ENCODE data around the gene MYO1E. TPM values are rescaled to one million over a fixed set of nuclear protein-coding genes. Genes with fewer than 3 reads are reported as not detected.

The MYO1E gene
- total RNA-seq, 1 experiment from 2014 or later = 68.8 TPM

DNA sequence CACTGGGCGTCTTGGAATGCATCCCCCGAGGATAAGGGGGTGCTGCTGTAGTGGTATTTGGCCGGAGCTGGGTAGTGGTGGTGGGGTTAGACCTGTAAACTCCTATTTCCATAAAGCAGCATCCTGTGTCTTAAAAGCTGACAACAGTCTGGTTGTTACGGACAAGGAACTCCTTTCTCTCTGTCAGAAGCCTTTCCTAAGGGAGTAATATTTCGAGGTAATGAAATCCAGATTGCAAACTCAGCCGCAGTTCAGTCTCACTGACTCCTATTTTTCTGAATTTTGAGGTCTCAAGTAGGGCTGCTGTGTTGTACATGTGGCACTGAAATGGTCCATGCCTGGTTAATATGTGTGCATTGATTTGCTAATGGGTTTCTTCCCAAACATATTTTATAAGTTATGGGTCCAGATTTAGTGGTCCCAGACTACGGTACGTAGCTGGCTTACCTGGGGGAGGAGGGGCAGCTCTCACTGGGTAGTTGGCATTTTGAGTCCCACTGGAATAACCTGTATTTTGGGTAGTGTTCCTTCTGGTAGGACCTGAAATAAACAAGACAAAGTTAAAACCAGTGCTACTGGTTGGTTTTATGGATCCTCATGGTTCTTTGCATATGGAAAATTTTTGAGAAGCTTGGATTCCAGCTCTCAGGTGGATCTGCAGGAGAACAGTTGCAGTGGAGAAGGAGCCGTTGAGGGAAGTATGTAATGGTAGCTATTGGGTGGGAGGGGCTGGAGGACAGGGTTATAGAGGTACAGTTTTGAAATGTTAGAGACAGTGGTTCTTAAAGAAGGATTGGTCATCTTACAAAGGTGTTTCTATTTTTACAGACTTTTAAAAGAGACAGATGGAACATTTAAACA lies 214.6 kb downstream of the MYO1E start:
- Histone ChIP-seq H3K4me1 (ENCODE audit: insufficient read depth, low read length) (no peaks in the 10 kb centered on the region), H3K9ac (ENCODE audit: low read length) (no peak overlapping the region), H4K20me1 (ENCODE audit: low read length) (no peaks in the 10 kb centered on the region), H3K36me3 (ENCODE audit: low read depth, low read length) (peaks cover 29% of the 10 kb centered on the region), H3K9me3 (ENCODE audit: low read length) (no peaks in the 10 kb centered on the region), H3K27ac (ENCODE audit: low read length) (no peak overlapping the region), H3K9me2 (replicated peaks; ENCODE audit: low read length) (no peaks in the 10 kb centered on the region), H3K27me3 (ENCODE audit: low read length) (no peaks in the 10 kb centered on the region), H3F3A (ENCODE audit: low read length, unreplicated experiment) (no peaks in the 10 kb centered on the region), H3K79me2 (ENCODE audit: low read length) (no peaks in the 10 kb centered on the region), H2AFZ (ENCODE audit: low read length) (no peak overlapping the region), H3K4me2 (ENCODE audit: low read length) (no peak overlapping the region), H3K4me3 (ENCODE audit: low read length) (no peak overlapping the region)
- no peak for TF ChIP-seq EZH2 (IDR thresholded peaks at IDR 0.05; ENCODE audit: low read length, unreplicated experiment)
- no peak for TF ChIP-seq EZH2phosphoT487 (IDR thresholded peaks at IDR 0.05; ENCODE audit: borderline replicate concordance, low read length)
- no peak for TF ChIP-seq CTCF (conservative IDR thresholded peaks at IDR 0.05; ENCODE audit: low read depth, low read length)
- intact Hi-C loops (cut with micrococcal nuclease) = no loop called here
- CTCF ChIA-PET = no interaction called here
- POLR2A ChIA-PET (ENCODE audit: unreplicated experiment) = no interaction called here
- ATAC-seq = no peak
- no peak for DNase-seq
- no TSS peak for BruUV-seq (replicated peaks)

- Histone ChIP-seq H3F3A (ENCODE audit: low read length, unreplicated experiment) (no peaks in the 10 kb centered on the region), H3K27ac (ENCODE audit: low read length) (no peak overlapping the region), H3K4me3 (ENCODE audit: low read length) (no peak overlapping the region), H3K4me1 (ENCODE audit: insufficient read depth, low read length) (no peaks in the 10 kb centered on the region), H2AFZ (ENCODE audit: low read length) (no peak overlapping the region), H3K79me2 (ENCODE audit: low read length) (no peaks in the 10 kb centered on the region), H3K36me3 (ENCODE audit: low read depth, low read length) (peaks cover 34% of the 10 kb centered on the region), H3K9me3 (ENCODE audit: low read length) (no peaks in the 10 kb centered on the region), H3K27me3 (ENCODE audit: low read length) (no peaks in the 10 kb centered on the region), H3K4me2 (ENCODE audit: low read length) (no peak overlapping the region), H4K20me1 (ENCODE audit: low read length) (no peaks in the 10 kb centered on the region), H3K9ac (ENCODE audit: low read length) (no peak overlapping the region), H3K9me2 (replicated peaks; ENCODE audit: low read length) (no peaks in the 10 kb centered on the region)
- TF ChIP-seq EZH2 (IDR thresholded peaks at IDR 0.05; ENCODE audit: low read length, unreplicated experiment) = no peak
- no TSS peak for BruUV-seq (replicated peaks)
- intact Hi-C loops (cut with micrococcal nuclease) = no loop called here
- ChIA-PET CTCF (no interaction called here), POLR2A (ENCODE audit: unreplicated experiment) (no interaction called here)
- no peak for ATAC-seq
- no peak for DNase-seq
Measured at GRCh38 chr15:59157396-59157795, 215.3 kb downstream of the MYO1E start.

GRCh38 chr15:59155431-59155830 lies 217.2 kb downstream of the MYO1E start:
- ATAC-seq = no peak
- peaks cover 30% of the 10 kb centered on the region for H3K36me3 ChIP-seq (ENCODE audit: low read depth, low read length)
- ChIA-PET POLR2A (ENCODE audit: unreplicated experiment) (no interaction called here), CTCF (no interaction called here)
- H3K27me3 ChIP-seq (ENCODE audit: low read length) = no peaks in the 10 kb centered on the region
- no peak overlapping the region for H3K27ac ChIP-seq (ENCODE audit: low read length)
- no peaks in the 10 kb centered on the region for H3K4me1 ChIP-seq (ENCODE audit: insufficient read depth, low read length)
- H3K9me3 ChIP-seq (ENCODE audit: low read length) = no peaks in the 10 kb centered on the region
- intact Hi-C loops (cut with micrococcal nuclease) = no loop called here
- no peak overlapping the region for H3K9ac ChIP-seq (ENCODE audit: low read length)
- H3K4me2 ChIP-seq (ENCODE audit: low read length) = no peak overlapping the region
- no peaks in the 10 kb centered on the region for H4K20me1 ChIP-seq (ENCODE audit: low read length)
- no TSS peak for BruUV-seq (replicated peaks)
- no peak for DNase-seq
- H3K4me3 ChIP-seq (ENCODE audit: low read length) = no peak overlapping the region
- TF ChIP-seq CTCF (conservative IDR thresholded peaks at IDR 0.05; ENCODE audit: low read depth, low read length) (no peak), EZH2phosphoT487 (IDR thresholded peaks at IDR 0.05; ENCODE audit: borderline replicate concordance, low read length) (no peak), EZH2 (IDR thresholded peaks at IDR 0.05; ENCODE audit: low read length, unreplicated experiment) (no peak)
- H2AFZ ChIP-seq (ENCODE audit: low read length) = no peak overlapping the region
- no peaks in the 10 kb centered on the region for H3K9me2 ChIP-seq (replicated peaks; ENCODE audit: low read length)
- H3K79me2 ChIP-seq (ENCODE audit: low read length) = no peaks in the 10 kb centered on the region
- H3F3A ChIP-seq (ENCODE audit: low read length, unreplicated experiment) = no peaks in the 10 kb centered on the region
